Measurements from ENCODE around the gene SNTG2. TPM values are rescaled to one million over a fixed set of nuclear protein-coding genes. Genes with fewer than 3 reads are reported as not detected.

SNTG2 gene
- total and polyA plus RNA-seq, 10 donors, result 1.9 to 59.4 (median 18.3) TPM

- H3K4me1 ChIP-seq, result peaks cover 1 to 23% (median 16%) of the 10 kb centered on the region in 6 donors
Measured at GRCh38 chr2:945104-945503, 5.5 kb upstream of the SNTG2 start.

GRCh38 chr2:946073-946948, 4.3 kb upstream of the SNTG2 start:
- intact Hi-C loops (cut with DNase I; ENCODE audit: low total_unique reads), result no loop called here
- no peak for DNase-seq
- Histone ChIP-seq H3K27ac (no peak overlapping the region), H3K9me3 (peaks cover 0 to 15% (median 7%) of the 10 kb centered on the region in 8 donors), H3K4me1 (peaks cover 3 to 34% (median 22%) of the 10 kb centered on the region in 6 donors), H3K36me3 (no peaks in the 10 kb centered on the region), H3K4me3 (peak overlapping the region in 1 of 8 donors; percentile 25), H3K27me3 (replicated peaks in 1 of 7) (peaks cover 0 to 52% (median 29%) of the 10 kb centered on the region in 7 donors)
- WGBS, 5 donors, result 53 to 67% (median 61%) methylated on average over 6 of the region's 6 CpGs
- TF ChIP-seq CTCF (IDR thresholded peaks at IDR 0.05 in 8 of 11, conservative IDR thresholded peaks at IDR 0.05 in 3 of 11) (no peak), POLR2AphosphoS5 (IDR thresholded peaks at IDR 0.05) (no peak), POLR2A (IDR thresholded peaks at IDR 0.05) (no peak)

More at GRCh38 chr2:945104-945503, 5.5 kb upstream of the SNTG2 start:
- DNase-seq, result no peak
- H3K9me3 ChIP-seq, result peaks cover 0 to 15% (median 7%) of the 10 kb centered on the region in 8 donors
- WGBS, 5 donors, result 82 to 92% (median 90%) methylated on average over 5 of the region's 5 CpGs
- H3K27me3 ChIP-seq (replicated peaks in 1 of 7), result peaks cover 0 to 40% (median 18%) of the 10 kb centered on the region in 7 donors
- TF ChIP-seq POLR2A (IDR thresholded peaks at IDR 0.05) (no peak), POLR2AphosphoS5 (IDR thresholded peaks at IDR 0.05) (no peak), CTCF (IDR thresholded peaks at IDR 0.05 in 8 of 11, conservative IDR thresholded peaks at IDR 0.05 in 3 of 11) (no peak)
- H3K36me3 ChIP-seq, result no peaks in the 10 kb centered on the region
- intact Hi-C loops (cut with DNase I; ENCODE audit: low total_unique reads), result no loop called here
- no peak overlapping the region for H3K27ac ChIP-seq
- H3K4me3 ChIP-seq, result no peak overlapping the region

GRCh38 chr2:949384-950079, 1.1 kb upstream of the SNTG2 start:
- peaks cover 4 to 81% (median 38%) of the 10 kb centered on the region in 7 donors for H3K27me3 ChIP-seq (replicated peaks in 1 of 7)
- 7 to 10% (median 7%) methylated on average over 28 of the region's 28 CpGs for WGBS, 5 donors
- peak overlapping the region; percentile 25 to 75 (median 49) for H3K4me3 ChIP-seq
- H3K9me3 ChIP-seq, result peaks cover 0 to 7% (median 4%) of the 10 kb centered on the region in 8 donors
- DNase-seq, result no peak
- TF ChIP-seq POLR2A (IDR thresholded peaks at IDR 0.05), result no peak
- no peak for TF ChIP-seq CTCF (IDR thresholded peaks at IDR 0.05 in 8 of 11, conservative IDR thresholded peaks at IDR 0.05 in 3 of 11)
- no peak for TF ChIP-seq POLR2AphosphoS5 (IDR thresholded peaks at IDR 0.05)
- H3K36me3 ChIP-seq, result no peaks in the 10 kb centered on the region
- intact Hi-C loops (cut with DNase I; ENCODE audit: low total_unique reads), result no loop called here
- peak overlapping the region in 3 of 8 donors; percentile 60 to 67 (median 62) for H3K27ac ChIP-seq
- H3K4me1 ChIP-seq, result peaks cover 3 to 56% (median 33%) of the 10 kb centered on the region in 6 donors

Data from spleen (tissue), 11 donors.